Glutamatergic neuron (in vitro differentiated cells): ENCODE measurements around the gene GALNT2. TPM values are rescaled to one million over a fixed set of nuclear protein-coding genes. Genes with fewer than 3 reads are reported as not detected.

Source experiments
- DNase-seq: peaks from one replicate; pipeline ENCODE4 v3.0.0; 2022
- H3K27ac Mint-ChIP-seq: one replicate; pipeline ENCODE4 v1.8.0; 2020; ENCODE audit warnings: mild to moderate bottlenecking, mixed read lengths, inconsistent platforms; ENCODE audit not compliant: unreplicated experiment
- H3K27me3 Mint-ChIP-seq: one replicate; pipeline ENCODE4 v1.8.0; 2020; ENCODE audit warnings: mild to moderate bottlenecking, moderate library complexity, mixed read lengths, inconsistent platforms; ENCODE audit not compliant: unreplicated experiment
- H3K36me3 Mint-ChIP-seq: one replicate; pipeline ENCODE4 v1.8.0; 2020; ENCODE audit warnings: mild to moderate bottlenecking, mixed read lengths, inconsistent platforms; ENCODE audit not compliant: unreplicated experiment
- H3K4me1 Mint-ChIP-seq: one replicate; pipeline ENCODE4 v1.8.0; 2020; ENCODE audit warnings: mild to moderate bottlenecking, low read depth, mixed read lengths, inconsistent platforms; ENCODE audit not compliant: unreplicated experiment
- H3K4me3 Mint-ChIP-seq: one replicate; pipeline ENCODE4 v1.8.0; 2020; ENCODE audit warnings: mild to moderate bottlenecking, mixed read lengths, inconsistent platforms; ENCODE audit not compliant: unreplicated experiment
- H3K9me3 Mint-ChIP-seq: one replicate; pipeline ENCODE4 v1.8.0; 2020; ENCODE audit warnings: mild to moderate bottlenecking, moderate library complexity, mixed read lengths, inconsistent platforms; ENCODE audit not compliant: unreplicated experiment
- CTCF ChIP-seq: fragments of 200-600 bp; sonication (generic); IDR thresholded peaks from one replicate; pipeline ENCODE4 v1.5.0; 2021; ENCODE audit not compliant: partially characterized antibody, unreplicated experiment
- total RNA-seq: library from RNA; stranded (reverse); fragmentation: NEBNext Ultra II Directional; extraction: Animal tissue kit (Norgen Biotek cat#: 25700); gene quantifications from one replicate; pipeline ENCODE4 v1.2.1, GENCODE V29; 2021; ENCODE audit not compliant: unreplicated experiment

The GALNT2 gene
- total RNA-seq, 1 donor from 2014 or later: 35.2 TPM

DNA sequence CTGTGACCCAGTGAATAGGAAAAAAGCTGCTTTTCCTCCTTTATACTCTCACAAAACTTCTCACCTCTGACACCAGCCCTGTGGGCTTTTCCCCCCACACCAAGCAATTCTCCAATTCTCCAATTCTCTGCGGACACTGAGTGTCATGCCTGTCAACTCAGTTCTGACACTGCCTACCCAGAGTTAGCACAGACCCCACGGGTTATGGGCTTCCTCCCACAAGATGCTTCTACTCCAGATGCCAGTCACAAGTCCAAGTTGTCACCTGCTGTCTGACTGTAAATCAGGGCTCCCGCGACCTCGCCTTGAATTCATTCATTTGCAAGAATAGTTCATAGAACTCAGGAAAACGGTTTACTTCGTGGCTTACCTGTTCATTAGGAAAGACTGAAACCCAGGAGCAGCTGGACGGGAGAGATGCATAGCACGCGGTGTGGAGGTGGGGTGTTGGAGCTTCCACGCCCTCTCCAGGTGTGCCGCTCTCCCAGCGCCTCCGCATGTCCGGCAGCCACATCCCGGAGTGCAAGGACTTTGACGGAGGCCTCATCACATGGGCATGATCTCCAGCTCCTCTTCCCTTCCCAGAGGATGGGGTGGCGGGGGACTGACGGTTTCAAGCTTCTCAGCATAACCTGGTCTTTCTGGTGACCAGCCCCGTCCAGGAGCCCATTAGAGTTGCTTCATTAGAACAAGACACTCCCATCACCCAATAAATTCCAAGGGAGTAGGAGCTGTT, 204.4 kb downstream of the GALNT2 start:
- Mint-ChIP-seq H3K27me3 (no peaks in the 10 kb centered on the region), H3K36me3 (no peaks in the 10 kb centered on the region), H3K4me1 (peaks cover 8% of the 10 kb centered on the region), H3K27ac (no peak overlapping the region), H3K9me3 (no peaks in the 10 kb centered on the region), H3K4me3 (no peak overlapping the region)
- TF ChIP-seq CTCF: no peak
- DNase-seq: no peak

- Mint-ChIP-seq H3K27ac (no peak overlapping the region), H3K4me1 (peaks cover 14% of the 10 kb centered on the region), H3K4me3 (no peak overlapping the region), H3K36me3 (no peaks in the 10 kb centered on the region), H3K27me3 (no peaks in the 10 kb centered on the region), H3K9me3 (peaks cover 2% of the 10 kb centered on the region)
- no peak for DNase-seq
- TF ChIP-seq CTCF: no peak
These were observed 205.5 kb downstream of the GALNT2 start for GRCh38 chr1:230272557-230272956.

- H3K27me3 Mint-ChIP-seq: no peaks in the 10 kb centered on the region
- H3K4me3 Mint-ChIP-seq: no peak overlapping the region
- no peak for TF ChIP-seq CTCF
- peaks cover 13% of the 10 kb centered on the region for H3K4me1 Mint-ChIP-seq
- no peak overlapping the region for H3K27ac Mint-ChIP-seq
- no peaks in the 10 kb centered on the region for H3K36me3 Mint-ChIP-seq
- H3K9me3 Mint-ChIP-seq: peaks cover 2% of the 10 kb centered on the region
- no peak for DNase-seq
These were observed 206.2 kb downstream of the GALNT2 start for GRCh38 chr1:230273141-230273710.

GRCh38 chr1:230274254-230274653, 207.2 kb downstream of the GALNT2 start:
- Mint-ChIP-seq H3K4me1 (peaks cover 13% of the 10 kb centered on the region), H3K4me3 (no peak overlapping the region), H3K9me3 (peaks cover 3% of the 10 kb centered on the region), H3K27me3 (no peaks in the 10 kb centered on the region), H3K27ac (no peak overlapping the region), H3K36me3 (no peaks in the 10 kb centered on the region)
- no peak for TF ChIP-seq CTCF
- no peak for DNase-seq

DNA sequence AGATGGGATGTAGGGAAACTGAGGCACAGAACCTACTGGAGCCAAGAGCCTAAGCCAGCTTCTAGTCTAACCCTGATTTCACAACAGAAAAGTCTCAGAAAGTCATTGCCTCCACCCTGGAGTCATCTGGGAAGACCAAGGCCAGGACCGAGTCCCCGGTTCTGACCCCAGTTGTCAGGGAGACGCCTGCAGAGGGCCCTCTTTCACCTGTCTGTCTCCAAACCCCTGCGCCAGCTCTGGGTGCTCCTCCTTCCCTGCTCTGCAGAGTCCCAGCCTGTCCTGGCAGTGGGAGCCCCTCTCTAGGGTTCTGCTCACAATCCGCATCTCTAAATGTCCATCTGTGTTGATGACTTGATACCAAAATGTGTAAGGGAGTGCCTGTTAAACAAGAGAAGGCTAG, 209.4 kb downstream of the GALNT2 start:
- H3K27me3 Mint-ChIP-seq: no peaks in the 10 kb centered on the region
- H3K4me3 Mint-ChIP-seq: no peak overlapping the region
- no peak for TF ChIP-seq CTCF
- no peak overlapping the region for H3K27ac Mint-ChIP-seq
- DNase-seq: no peak
- peaks cover 9% of the 10 kb centered on the region for H3K4me1 Mint-ChIP-seq
- no peaks in the 10 kb centered on the region for H3K36me3 Mint-ChIP-seq
- H3K9me3 Mint-ChIP-seq: peaks cover 3% of the 10 kb centered on the region
